Left ventricle myocardium inferior (tissue), 1 donor: ENCODE data around the gene CPAMD8. TPM values are rescaled to one million over a fixed set of nuclear protein-coding genes. Genes with fewer than 3 reads are reported as not detected.

Experiments
- DNase-seq: peaks from one replicate; pipeline ENCODE4 v3.0.0-alpha.2; 2020
- H3K27ac ChIP-seq: fragments of 200-600 bp; replicated peaks from 2 replicates; pipeline ENCODE4 v1.8.0; 2021
- H3K27me3 ChIP-seq: fragments of 200-600 bp; 2 replicates; pipeline ENCODE4 v1.8.0; 2021; ENCODE audit warnings: low read depth
- H3K36me3 ChIP-seq: fragments of 200-600 bp; 2 replicates; pipeline ENCODE4 v1.8.0; 2021
- H3K4me1 ChIP-seq: fragments of 200-600 bp; 2 replicates; pipeline ENCODE4 v1.8.0; 2021
- H3K4me3 ChIP-seq: fragments of 200-600 bp; 2 replicates; pipeline ENCODE4 v1.8.0; 2021; ENCODE audit warnings: mild to moderate bottlenecking, moderate library complexity
- H3K9me3 ChIP-seq: fragments of 200-600 bp; replicated peaks from 2 replicates; pipeline ENCODE4 v1.8.0; 2021
- intact Hi-C: fragments of 100-400 bp; cut with micrococcal nuclease; formaldehyde crosslinking; loops from one replicate; pipeline ENCODE4 v1.11.0; 2022
- total RNA-seq: library from RNA; stranded (reverse); fragmentation: NEBNext Ultra II Directional; extraction: Animal tissue kit (Norgen Biotek cat#: 25700); gene quantifications from one replicate; pipeline ENCODE4 v1.2.1, GENCODE V29; 2021
- TF ChIP-seq, protein P1 (sequence below): fragments of 200-600 bp; IDR thresholded peaks from 2 replicates; pipeline ENCODE4 v1.8.0; 2021; ENCODE audit warnings: antibody characterized with exemption, mild to moderate bottlenecking, borderline replicate concordance
- donor health status: DM: no; HTN: yes; CAD: no; lungs with severe emphysema.

The CPAMD8 gene
- total RNA-seq, 1 donor from 2014 or later = 13.7 TPM

DNA sequence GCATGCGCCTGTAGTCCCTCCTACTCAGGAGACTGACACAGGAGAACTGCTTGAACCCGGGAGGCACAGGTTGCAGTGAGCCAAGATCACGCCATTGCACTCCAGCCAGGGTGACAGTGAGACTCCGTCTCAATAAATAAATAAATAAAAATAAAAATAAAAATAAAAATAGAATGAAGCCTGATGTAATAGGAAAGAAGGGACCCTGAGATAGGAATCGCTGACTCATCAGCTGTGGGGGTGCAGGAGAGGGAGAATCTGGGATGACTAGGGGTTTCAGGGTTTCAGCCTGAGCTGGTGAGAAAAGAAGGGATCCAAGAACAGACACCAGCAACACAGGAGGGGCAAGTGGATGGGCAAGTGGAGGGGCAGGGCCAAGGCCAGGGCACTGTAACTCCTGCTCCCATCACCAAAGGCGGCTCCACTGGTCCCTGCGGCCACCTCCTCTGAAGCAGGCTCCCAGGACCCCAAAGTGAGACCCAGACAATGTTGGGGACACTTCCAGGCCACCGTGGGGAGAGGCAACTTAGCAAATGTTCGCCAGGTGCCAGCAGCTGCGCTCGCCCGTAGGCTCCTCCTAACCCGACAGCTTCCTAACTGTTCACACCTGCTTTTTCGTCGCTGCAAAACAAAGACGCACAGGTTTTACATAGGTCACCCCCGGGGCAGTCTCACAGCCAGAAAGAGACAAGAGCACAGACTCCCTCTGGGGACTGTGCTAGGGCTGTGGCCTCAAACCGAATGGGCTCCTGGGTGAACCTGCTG, 47.4 kb upstream of the CPAMD8 start:
- Histone ChIP-seq H3K27ac (peak overlapping the region; percentile 73), H3K27me3 (no peaks in the 10 kb centered on the region), H3K4me1 (peaks cover 70% of the 10 kb centered on the region), H3K4me3 (peak overlapping the region; percentile 72), H3K9me3 (no peaks in the 10 kb centered on the region), H3K36me3 (peaks cover 14% of the 10 kb centered on the region)
- no peak for DNase-seq
- intact Hi-C loops = no loop called here
- TF ChIP-seq, protein P1, sequence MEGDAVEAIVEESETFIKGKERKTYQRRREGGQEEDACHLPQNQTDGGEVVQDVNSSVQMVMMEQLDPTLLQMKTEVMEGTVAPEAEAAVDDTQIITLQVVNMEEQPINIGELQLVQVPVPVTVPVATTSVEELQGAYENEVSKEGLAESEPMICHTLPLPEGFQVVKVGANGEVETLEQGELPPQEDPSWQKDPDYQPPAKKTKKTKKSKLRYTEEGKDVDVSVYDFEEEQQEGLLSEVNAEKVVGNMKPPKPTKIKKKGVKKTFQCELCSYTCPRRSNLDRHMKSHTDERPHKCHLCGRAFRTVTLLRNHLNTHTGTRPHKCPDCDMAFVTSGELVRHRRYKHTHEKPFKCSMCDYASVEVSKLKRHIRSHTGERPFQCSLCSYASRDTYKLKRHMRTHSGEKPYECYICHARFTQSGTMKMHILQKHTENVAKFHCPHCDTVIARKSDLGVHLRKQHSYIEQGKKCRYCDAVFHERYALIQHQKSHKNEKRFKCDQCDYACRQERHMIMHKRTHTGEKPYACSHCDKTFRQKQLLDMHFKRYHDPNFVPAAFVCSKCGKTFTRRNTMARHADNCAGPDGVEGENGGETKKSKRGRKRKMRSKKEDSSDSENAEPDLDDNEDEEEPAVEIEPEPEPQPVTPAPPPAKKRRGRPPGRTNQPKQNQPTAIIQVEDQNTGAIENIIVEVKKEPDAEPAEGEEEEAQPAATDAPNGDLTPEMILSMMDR = no peak

DNA sequence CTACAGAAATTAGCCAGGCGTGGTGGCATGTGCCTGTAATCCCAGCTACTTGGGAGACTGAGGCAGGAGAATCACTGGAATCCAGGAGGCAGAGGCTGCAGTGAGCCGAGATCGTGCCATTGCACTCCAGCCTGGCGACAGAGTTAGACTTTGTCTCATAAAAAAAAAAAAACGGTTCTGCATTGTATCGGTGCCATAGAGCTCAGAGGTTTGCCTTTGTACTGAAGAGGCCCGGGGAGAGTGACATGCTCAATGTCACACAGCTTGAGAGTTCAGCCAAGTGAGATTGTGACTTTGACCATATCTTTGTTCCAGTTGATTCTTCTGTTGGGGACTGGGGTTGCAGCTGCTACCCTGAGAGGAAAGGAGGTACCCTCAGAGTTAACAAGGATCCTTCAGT, 44.3 kb upstream of the CPAMD8 start:
- DNase-seq = no peak
- peak overlapping the region; percentile 72 for H3K27ac ChIP-seq
- intact Hi-C loops = no loop called here
- TF ChIP-seq, protein P1 = no peak
- no peak overlapping the region for H3K4me3 ChIP-seq
- H3K36me3 ChIP-seq = peaks cover 19% of the 10 kb centered on the region
- H3K4me1 ChIP-seq = peaks cover 44% of the 10 kb centered on the region
- no peaks in the 10 kb centered on the region for H3K9me3 ChIP-seq
- H3K27me3 ChIP-seq = no peaks in the 10 kb centered on the region

DNA sequence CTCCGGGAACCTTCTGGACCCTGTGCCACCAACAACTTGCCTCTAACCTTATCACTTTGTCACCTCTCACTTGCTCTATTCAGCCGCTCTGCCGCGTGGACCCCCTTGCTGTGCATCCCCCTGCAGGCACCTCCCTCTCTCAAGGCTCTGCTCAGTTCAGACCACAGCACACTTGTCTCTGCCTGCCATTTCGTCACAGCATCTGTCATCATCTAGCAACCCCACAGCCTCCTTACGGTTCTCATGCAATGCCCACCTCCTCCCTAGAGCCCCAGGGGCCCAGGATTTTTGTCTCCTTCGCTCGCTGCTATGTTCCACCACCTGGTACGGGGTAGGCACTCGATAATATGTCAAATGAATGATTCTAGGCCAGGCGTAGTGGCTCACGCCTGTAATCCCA, 43.8 kb upstream of the CPAMD8 start:
- TF ChIP-seq, protein P1 = no peak
- intact Hi-C loops = no loop called here

DNA sequence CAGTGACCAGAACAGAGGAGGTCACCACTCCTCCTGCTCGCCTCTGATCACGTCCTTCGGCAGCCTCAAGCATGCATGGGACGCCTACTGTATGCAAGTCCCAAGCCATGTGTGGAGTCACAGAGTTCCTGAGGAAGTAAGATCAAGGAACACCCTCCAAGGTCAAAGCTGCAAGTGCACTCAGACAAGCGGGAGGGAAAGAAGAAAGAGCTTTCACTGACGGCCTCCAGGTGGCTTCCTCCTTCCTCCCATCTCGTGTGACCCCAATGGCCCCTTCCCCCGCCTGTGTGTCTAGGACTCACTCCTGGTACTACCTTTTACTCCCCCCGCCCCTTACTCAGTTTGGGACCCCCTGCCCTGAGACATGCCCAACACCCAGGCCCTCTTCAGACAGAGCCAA, 42.6 kb upstream of the CPAMD8 start:
- Histone ChIP-seq H3K27ac (no peak overlapping the region), H3K4me1 (peaks cover 34% of the 10 kb centered on the region), H3K36me3 (peaks cover 21% of the 10 kb centered on the region), H3K9me3 (peaks cover 3% of the 10 kb centered on the region), H3K27me3 (no peaks in the 10 kb centered on the region), H3K4me3 (no peak overlapping the region)
- TF ChIP-seq, protein P1 = no peak
- intact Hi-C loops = loop anchor here (5.0 kb wide), 1 partner anchor 213 kb away; the partner anchor contains the start of gene ANKLE1
- no peak for DNase-seq

More for the DNA sequence above, 43.8 kb upstream of the CPAMD8 start:
- Histone ChIP-seq H3K27ac (peak overlapping the region; percentile 72), H3K27me3 (no peaks in the 10 kb centered on the region), H3K4me3 (no peak overlapping the region), H3K36me3 (peaks cover 19% of the 10 kb centered on the region), H3K9me3 (no peaks in the 10 kb centered on the region), H3K4me1 (peaks cover 43% of the 10 kb centered on the region)
- no peak for DNase-seq

DNA sequence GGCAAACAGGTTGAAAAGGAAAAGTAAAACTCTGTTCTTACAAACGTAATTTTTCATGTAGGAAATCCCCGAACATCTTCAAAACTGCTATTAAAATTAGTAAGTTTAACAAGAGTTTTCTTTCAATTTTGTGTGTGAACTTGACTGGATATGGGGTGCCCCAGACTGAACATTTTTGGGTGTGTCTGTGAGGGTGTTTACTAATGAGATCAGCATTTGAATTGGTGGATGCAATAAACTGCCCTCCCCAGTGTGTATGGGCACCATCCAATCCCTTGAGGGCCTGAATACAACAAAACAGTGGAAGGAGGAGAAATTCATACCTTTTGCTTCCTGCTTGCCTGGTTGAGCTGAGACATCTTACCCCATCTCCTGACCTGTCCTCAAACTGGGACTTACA, 36.8 kb upstream of the CPAMD8 start:
- peaks cover 4% of the 10 kb centered on the region for H3K4me1 ChIP-seq
- DNase-seq = no peak
- H3K27ac ChIP-seq = no peak overlapping the region
- H3K27me3 ChIP-seq = no peaks in the 10 kb centered on the region
- H3K4me3 ChIP-seq = no peak overlapping the region
- TF ChIP-seq, protein P1 = no peak
- peaks cover 18% of the 10 kb centered on the region for H3K9me3 ChIP-seq
- intact Hi-C loops = no loop called here
- H3K36me3 ChIP-seq = peaks cover 28% of the 10 kb centered on the region
